LoVo (cell line): ENCODE results near the gene MIB2.

Experiments
- DNase-seq: peaks from one replicate; pipeline ENCODE4 v3.0.0-alpha.2; 2016; ENCODE audit warnings: low spot score

Gene MIB2

GRCh38 chr1:1598051-1598719, 17.1 kb upstream of the MIB2 start:
- DNase-seq = no peak

GRCh38 chr1:1598720-1599029, 16.6 kb upstream of the MIB2 start:
- no peak for DNase-seq

GRCh38 chr1:1599030-1599934, 16.0 kb upstream of the MIB2 start:
- DNase-seq = peak; percentile 40

DNA sequence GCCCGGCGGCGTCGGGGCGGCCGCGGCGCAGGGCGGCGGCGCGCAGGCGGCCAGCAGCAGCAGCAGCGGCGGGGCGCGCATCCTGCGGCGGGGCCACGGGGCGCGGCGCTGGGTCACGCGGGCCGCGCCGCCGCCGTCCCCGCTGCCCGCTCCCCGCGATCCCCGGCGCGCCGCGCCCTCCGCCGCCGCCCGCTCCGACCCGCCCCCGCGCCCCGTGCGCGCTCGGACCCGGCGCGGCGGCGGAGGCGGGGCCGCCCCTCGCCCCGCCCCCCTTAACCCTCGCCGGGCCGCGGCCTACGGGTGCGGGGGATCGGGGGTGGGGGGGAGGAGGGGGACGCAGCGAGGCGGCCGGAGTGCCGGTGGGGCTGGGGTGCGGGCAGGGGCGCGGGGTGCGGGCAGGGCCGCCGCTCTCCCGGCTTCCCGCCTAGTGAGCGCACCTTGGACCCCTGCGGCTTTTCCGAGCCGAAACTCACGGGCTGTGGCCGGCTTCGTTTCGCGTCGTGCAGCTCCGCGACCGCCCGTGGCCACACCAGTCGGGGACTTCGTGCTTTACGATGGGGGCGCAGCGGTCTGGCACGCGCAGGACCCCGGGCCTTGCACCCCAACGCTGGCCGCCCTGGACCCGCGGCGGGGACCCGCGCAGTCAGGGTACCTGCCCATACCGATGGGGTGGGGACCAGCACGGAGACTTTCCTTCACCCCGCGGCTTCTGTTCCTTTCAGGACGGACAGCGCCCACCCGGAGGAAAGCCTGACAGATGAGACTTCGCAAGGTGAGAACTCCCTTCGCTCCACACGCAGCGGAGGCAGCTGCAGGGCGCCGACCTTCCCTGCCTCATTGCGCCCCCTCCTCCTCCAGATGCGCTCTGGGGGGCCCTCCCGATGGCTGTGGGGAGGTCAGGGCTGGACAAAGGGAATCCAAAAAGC, 15.1 kb upstream of the MIB2 start, which contains the start of gene FNDC10:
FNDC10 (minus strand) TSS at position 201 of the 926 bp plus-strand sequence; CDS start at position 81, 120 bp downstream.
- peak; percentile 12 for DNase-seq

DNA sequence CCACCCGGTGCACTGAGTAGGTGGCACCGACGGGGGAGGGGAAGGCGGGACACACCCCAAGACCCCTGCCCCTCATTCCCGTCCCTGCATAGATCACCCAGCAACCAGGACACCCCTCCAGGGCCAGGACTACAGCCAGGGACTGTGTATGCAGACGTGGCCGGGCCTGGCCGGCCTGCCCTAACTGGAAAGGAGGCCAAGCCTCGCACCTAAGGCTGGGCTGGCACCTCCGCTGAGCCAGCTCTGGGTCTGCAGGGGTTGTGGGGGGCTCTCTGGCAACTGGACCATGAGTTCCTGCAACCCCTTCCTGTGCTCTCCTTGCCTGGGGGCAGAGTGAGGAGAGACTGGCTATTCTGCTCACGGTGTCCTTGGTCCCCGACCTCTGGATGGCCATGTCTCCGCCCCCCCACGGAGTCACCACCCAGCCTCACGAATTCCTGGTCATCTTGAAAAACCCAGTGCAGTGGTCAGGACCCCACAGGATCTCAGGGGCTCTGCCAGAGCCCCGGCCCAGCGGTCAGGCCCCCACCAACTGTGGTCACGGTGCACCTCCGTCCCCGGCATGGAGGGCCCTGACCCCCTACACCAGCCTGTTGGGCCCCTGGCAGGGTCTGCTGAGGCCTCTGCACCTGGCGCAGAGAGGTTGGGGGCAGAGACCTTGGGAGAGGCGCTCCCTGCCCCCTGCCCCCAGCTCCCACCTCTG, 14.3 kb upstream of the MIB2 start:
- no peak for DNase-seq

- DNase-seq = no peak
These were observed 13.6 kb upstream of the MIB2 start for GRCh38 chr1:1601564-1602303.

- no peak for DNase-seq
These were observed 12.9 kb upstream of the MIB2 start for GRCh38 chr1:1602304-1602967.

DNA sequence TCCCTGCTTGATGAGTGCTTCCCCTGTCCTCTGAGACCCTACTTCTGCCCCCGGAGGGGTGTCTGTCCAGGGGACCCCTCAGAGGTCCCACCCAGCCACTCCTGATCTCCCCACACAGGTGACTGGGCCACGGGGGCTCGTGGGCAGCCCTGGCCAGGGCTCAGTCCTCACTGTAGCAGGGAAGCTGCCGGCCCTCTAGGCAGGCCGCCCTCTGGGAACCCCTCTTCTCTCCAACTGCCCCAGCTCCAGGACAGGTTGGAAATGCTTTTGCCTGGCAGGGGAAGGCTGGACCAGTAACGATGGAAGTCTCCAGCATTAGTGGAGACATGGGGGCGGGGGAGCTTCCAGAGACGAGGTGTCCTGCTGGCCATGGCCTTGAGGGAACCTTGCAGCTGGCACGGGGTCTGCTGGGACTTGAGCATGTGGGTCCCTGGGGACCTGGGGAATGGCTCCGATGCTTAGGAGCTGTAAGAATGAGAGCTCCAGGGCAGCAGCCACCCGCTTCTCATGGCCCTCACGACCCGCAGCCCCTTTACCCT, 12.3 kb upstream of the MIB2 start:
- no peak for DNase-seq

- DNase-seq = no peak
These were observed 11.5 kb upstream of the MIB2 start for GRCh38 chr1:1603671-1604373.

DNA sequence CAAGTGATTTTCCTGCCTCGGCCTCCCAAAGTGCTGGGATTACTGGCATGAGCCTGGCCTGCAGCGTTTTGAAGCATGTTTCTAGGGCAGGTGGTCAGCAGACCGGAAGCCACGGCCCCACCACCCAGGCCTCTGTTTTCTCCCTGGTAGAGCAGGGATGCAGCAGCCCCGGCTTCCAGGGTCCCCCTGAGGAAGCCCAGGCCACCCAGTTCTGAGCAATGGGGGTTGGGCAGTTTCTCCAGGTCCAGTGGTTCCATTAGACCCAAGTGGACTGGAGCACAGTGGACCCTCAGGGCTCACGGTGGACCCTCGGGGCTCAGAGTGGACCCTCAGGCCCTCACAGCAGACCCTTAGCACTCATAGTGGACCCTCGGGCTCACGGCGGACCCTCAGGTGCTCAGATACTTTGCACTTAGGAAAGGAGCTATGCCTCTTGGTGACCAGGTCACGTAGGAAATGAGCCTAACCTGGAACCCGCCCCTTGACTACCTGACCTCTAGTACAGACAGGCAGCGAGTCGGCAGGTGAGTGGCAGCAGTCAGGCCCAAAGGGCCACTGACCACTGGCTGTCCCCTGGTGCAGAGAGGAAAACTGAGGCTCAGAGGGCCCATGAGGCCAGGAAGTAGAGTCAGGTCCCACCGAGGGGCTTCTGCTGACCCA, 10.8 kb upstream of the MIB2 start:
- no peak for DNase-seq

DNA sequence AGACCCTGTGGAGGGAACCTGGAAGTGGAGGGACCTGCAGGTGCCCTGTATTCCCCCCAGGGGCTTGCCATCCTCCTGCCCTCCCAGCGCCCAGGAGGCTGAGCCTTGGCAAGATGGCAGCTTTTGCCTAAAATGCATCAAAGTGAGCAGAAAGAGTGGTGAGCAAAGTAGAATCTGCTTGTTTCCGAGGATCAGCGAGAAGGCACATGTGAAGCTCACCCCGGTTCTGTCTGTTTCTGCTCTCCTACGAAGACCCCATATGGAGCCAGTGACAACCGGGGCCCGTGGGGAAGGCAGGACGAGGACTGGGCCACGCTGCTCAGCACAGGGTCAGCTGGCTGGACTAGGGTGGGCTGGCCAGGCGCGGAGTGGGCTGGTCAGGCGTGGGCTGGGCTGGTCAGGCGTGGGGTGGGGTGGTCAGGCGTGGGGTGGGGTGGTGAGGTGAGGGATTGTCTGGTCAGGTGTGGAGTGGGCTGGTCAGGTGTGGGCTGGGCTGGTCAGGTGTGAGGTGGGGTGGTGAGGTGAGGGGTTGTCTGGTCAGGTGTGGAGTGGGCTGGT, 10.2 kb upstream of the MIB2 start:
- DNase-seq = no peak

- DNase-seq = no peak
These were observed 9.6 kb upstream of the MIB2 start for GRCh38 chr1:1605724-1606123.

GRCh38 chr1:1606232-1606631, 9.1 kb upstream of the MIB2 start:
- DNase-seq = no peak

- no peak for DNase-seq
These were observed 5.3 kb upstream of the MIB2 start for GRCh38 chr1:1609822-1610485.

DNA sequence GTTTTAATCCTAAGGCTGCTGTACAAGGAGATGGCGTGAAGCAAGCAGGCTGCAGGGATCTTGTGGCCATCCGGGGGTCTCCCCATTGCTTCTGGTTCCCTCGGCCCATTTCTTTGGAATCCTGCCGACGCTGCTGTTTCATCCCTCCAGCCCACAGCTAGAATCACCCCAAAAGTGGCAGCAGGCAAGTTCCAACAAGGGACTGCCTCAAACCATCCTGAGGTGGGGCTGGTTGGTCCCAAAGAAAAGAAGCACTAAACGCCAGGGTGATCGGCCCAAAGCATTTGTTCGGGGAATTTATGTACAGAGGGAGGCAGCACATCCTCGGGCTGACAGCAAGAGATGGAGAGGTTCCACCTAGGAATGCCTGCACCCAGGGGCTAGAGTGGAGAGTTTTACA, 4.5 kb upstream of the MIB2 start:
- no peak for DNase-seq

DNA sequence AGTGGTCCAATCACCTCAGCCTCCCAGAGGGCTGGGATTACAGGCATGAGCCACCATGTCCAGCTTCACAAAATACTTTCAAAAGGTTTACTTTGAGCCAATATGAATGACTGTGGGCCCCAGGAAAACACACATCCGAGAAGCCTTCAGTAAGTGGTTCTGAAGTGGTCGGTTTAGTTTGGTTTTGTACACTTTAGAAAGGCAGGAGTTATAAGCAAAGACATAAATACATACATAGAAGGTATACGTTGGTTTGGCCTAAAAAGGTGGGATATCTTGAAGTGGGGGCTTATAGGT, 3.2 kb upstream of the MIB2 start:
- DNase-seq = no peak

- DNase-seq = no peak
These were observed 1.7 kb upstream of the MIB2 start for GRCh38 chr1:1613509-1614082.
